ENCODE results near the gene DAD1.

DAD1 gene

DNA sequence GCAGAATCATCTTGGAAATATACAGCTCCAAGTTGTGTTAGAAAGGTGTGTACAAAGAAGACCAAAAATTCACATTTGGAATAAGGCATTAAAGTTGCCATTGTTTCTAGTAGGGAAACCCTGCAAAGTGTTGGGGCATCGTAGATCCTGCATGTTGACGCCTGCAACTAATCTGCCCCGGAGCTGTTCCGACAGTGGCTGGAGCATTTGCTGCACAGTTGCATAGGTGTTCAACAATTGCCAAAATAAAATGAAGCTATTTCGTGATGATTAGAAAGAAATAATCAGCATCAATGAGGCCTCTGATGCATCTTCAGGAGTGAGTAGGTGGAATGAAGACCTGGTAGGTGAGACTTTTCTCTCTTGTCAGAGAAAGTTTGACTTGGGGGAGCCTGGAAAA, 47.3 kb downstream of the DAD1 start:
- no peak for FAIRE-seq

DNA sequence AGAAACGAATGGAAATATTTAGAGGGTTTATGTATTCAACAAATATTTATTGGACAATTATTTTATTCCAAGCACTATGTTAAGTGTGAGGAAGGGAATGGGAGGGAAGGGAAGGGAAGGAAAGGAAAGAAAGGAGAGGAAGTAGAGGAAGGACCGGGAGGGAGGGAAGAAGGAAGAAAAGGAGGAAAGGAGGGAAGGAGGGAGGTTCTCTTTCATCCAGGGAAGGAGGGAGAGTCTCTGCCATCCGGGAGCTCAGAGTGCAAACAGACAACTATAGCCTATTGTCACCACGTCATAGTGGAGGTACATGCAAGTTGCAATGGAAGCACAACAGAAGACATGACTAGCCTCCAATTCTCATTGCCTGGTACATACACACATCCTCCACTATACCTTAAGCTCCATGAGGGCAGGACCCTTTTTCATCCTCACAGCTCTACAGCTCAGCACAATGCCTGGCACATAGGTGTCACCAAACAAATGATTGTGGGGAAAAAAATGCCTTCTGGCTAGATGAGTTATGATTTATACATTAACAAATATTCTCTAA, 48.1 kb downstream of the DAD1 start:
- no peak for FAIRE-seq
- DNase-seq (ENCODE audit: extremely low spot score, insufficient read length, low read depth): no peak

More for the DNA sequence above, 47.3 kb downstream of the DAD1 start:
- DNase-seq (ENCODE audit: extremely low spot score, insufficient read length, low read depth): no peak

DNA sequence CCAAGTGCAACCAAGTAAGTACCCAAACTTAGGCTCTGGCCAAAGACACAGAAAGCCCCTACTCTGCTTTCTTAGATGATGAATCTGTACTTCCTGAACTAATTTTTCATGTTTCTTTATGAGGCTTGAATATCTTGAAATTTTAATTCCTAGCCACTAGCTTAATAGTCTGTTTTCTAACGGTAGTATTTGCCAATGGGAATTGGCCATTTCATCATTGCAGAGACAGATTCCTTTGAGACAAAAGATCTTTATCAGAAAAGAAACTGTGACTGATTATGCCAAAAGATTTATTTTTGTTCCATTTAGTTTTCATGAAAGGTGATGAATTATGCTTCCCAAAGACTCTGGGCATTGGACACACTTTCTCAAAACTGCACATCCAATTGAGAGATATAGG, 48.7 kb downstream of the DAD1 start:
- DNase-seq (ENCODE audit: extremely low spot score, insufficient read length, low read depth) (no peak), FAIRE-seq (no peak)

DNA sequence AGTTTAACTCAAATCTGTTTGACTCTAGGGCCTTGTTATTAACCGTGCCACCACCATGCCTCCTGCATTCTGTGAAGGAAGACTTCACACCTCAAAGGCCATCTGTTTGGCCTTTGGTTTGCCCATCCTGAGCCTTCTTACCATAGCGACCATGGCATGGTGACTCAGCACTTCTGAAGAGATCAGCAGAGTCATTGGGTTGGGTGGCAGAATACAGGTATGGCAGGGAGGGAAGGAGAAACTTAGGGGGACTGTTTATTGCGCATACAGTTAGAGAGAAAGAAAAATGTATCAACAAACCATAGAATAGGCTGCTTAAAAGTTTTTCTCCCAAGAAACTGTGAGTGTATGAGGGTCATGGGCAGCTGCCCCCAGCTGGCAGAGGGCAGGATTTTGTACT, 49.2 kb downstream of the DAD1 start:
- DNase-seq (ENCODE audit: extremely low spot score, insufficient read length, low read depth): no peak
- FAIRE-seq: no peak

DNA sequence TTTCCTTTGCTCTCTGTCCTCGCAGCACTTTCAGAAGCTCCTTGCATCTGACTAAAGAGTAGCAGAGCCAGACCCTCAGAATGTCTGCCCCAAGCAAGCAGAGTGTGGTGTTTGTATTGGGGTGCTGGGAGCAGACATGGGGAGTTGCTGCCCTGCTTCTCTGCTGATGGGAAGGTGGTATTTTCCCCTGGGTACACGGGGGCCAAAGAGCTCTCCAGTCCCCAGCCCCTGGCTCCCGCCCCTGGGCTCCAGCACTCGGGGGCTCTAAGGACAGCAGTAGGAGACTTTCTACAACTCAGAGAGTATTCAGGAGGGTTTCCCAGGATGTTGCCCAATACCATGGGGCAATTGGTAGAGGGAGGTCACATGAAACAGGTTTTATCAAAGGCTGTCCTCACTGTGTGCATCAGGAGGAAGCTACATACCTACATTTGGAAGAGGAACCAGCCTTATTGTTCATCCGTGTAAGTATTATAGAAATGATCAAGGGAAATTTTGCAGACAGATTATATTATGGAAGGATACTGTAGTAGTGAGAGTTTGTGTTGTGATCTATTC, 50.3 kb downstream of the DAD1 start:
- DNase-seq (ENCODE audit: extremely low spot score, insufficient read length, low read depth) (no peak), FAIRE-seq (no peak)

DNA sequence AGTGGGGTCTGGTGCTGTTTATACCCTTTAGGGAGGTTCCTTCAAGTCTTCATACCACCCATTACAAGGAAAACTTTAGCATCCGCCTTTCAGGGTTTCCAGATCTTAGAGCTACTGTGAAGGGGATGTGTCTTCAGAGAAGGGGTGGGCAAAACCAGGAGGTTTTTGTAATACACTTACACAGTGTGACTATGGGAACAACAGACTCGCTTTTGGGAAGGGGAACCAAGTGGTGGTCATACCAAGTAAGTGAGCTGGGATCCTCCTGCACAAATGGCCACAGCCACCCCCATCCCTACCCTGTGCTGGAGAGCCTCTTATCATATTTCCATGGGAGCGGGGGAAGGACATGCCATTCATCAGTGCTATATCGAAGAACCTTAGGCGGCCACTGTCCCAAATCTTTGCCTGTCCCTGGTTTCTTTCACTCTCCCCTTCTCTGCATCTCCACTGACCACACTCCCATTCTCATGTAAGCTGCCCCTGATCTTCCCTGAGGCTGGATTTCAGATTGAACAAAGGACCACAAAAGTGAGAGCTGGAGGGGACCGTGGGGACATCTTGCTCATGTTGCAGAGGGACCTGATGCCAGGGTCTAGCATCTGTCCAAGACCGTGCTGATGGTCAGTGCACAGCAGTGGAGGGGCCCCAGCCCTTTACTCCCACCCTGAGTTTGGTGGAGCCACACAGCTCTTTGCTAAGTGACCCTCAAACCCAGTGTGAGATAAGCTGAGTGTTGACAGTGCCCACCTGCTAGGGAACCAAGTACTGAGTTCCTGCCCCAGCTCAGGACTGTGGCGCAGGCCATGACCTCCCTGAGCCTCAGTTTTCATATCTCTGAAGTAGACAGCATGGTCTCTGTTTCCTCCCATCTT, 51.4 kb downstream of the DAD1 start:
- DNase-seq (ENCODE audit: extremely low spot score, insufficient read length, low read depth) (no peak), FAIRE-seq (no peak)

DNA sequence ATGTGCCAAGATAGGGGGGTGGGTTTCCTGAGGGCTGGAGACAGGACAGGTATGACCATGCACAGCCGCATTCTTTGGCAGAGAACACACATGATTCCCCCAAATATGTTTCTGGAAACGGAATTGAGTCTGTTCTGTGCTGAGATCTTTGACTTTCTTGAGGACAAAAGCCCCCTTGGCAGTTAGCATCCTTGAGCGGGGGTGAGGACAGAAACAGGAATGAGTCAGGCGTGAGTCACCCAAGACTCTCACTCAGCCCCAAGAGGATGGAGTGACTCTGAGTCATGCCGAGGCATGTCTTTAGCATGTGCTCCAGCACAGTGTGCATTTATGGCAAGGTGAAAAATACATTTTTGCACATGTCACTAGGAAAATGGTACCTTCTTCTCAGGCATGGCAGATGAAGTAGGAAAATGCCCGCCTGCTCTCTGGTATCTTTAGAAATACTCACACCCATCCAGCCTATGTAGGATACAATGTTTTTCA, 52.1 kb downstream of the DAD1 start:
- DNase-seq (ENCODE audit: extremely low spot score, insufficient read length, low read depth) (no peak), FAIRE-seq (peak; percentile 97)

DNA sequence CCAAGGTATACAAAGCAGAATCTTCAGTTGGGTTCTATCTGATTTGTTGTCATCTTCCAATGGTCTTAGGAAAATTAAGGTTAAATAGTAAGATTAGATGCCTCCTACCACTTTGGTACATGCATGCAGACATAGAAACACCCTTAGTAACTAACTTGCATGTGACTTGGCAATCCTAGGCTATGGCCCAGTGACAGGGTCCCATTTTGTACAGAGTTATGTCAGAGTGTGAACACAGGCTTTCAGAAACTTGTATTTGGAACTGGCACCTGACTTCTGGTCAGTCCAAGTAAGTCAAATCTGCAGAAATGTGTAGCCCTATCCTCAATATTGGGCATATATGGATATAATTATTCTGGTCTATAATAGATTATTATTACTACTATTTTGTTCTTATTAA, 53.1 kb downstream of the DAD1 start:
- FAIRE-seq (peak; percentile 82), DNase-seq (ENCODE audit: extremely low spot score, insufficient read length, low read depth) (no peak)

DNA sequence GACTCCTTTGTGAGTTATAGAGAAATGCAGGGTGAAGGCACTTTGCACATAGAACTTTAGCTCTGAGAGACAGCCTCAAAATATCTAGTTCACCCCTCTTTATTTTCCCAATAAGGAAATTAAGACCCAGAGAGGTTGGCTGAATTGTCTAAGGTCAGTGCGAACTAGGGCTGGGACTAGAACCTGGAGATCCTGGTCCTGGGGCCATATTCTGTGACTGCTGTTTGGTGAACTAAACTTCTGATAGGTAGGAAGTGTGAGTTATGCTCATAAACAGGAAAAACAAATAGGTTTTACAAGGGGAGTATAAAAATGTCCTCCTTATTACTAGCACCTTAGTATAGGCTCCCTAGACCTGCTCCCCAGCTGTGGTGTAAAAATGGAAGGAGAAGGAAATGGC, 53.9 kb downstream of the DAD1 start:
- FAIRE-seq (peak; percentile 56), DNase-seq (ENCODE audit: extremely low spot score, insufficient read length, low read depth) (no peak)

DNA sequence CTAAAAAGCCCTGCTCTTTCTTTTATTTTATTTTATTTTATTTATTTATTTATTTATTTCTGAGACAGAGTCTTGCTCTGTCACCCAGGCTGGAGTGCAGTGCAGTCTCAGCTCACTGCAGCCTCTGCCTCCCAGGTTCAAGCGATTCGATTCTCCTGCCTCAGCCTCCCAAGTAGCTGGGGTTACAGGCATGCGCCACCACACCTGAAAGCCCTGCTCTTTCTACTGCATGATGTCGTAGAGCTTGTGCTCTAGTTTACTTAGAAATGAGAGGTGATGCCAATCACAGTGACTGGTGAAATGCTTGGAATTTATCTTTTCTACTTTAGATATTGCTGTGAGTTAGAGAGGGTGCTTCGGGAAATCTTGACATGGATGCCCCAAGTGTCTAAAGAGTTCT, 54.5 kb downstream of the DAD1 start:
- FAIRE-seq (peak; percentile 9), DNase-seq (ENCODE audit: extremely low spot score, insufficient read length, low read depth) (no peak)

DNA sequence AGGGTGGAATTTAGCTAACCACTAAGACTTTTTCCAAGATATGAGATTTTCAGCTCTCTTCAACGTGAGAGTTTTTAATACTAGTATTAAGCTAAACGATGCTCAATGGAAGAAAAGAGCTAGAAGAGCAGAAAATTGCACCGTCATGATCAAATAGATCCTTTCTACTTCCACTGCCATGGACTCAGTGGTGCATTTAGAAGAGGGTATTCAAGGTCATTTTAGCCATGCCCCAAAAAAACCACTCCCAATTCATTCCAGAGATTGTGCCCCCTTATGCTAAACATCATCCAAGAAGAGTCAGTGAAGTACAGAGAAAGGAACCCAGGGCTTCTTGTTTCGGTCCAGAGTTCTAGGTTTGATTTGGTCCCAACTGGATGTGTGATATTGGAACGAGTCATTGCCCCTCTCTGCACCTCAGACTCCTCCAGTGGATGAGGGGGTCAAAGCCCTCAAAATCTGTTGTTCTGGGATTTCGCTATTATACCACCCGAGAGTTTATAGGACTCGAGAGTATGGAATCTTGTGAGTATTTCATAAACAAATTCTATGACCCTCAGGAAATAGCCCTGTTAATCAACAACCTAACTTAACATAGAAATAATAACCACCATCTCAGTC, 55.2 kb downstream of the DAD1 start:
- FAIRE-seq: peak; percentile 73
- DNase-seq (ENCODE audit: extremely low spot score, insufficient read length, low read depth): no peak

DNA sequence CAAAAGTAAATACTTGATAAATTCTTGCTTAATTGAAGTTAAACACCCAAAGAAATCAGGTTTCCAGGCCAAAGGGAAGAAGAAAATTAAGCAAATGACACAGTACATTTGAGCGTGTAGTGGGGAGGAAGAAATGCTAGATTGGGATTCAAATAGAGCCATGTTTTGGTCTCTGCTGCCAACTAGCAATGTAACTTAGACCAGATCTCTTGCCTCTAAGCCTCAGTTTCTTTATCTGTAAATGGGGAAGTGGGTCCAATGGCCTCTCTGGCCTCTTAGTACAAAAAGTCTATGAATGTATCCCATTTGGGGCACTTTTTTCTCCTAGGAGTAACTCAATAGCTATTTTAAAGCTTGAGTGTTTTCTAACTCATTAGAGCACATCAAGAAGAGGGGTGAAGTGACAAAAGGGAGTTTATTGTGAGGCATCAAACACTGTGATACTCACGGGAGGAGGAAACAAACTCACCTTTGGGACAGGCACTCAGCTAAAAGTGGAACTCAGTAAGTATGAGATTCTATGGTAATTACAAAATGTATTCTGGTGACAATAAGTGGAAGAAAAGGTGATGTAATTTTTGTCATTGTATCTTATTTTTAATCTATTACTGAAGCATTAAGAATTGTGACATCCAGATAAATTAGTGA, 55.8 kb downstream of the DAD1 start:
- no peak for FAIRE-seq

DNA sequence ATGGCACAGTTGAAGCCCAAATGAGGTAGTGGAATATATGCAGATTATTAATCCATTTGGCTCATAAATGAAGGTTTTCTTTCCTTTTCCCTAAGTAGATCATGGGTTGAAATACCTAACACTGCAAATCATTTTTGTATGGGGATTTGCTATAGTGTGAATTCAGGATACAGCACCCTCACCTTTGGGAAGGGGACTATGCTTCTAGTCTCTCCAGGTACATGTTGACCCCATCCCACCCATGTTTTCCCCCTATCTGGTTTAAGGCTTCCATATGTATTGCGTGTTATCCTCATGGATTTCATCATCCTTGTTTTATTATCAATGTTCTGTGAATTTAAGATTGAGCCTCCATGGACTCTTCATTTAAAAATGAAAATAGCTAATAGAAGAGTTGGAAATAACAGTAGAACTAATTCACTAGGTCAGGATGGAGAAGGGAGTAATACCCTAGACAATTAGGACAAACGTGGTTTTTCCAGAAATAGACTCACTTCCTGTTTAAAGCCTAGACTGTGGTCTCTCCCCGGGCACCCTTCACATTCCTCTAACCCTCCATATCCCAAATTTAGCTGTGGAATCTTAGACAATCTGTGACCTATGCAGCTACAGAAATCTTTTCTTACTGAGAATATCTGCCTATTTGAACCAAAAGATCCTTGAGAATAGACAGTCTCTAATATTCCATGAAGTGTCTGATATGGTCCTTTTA, 56.5 kb downstream of the DAD1 start:
- FAIRE-seq: no peak
- no peak for DNase-seq (ENCODE audit: extremely low spot score, insufficient read length, low read depth)

More for the DNA sequence above, 55.8 kb downstream of the DAD1 start:
- no peak for DNase-seq (ENCODE audit: extremely low spot score, insufficient read length, low read depth)

DNA sequence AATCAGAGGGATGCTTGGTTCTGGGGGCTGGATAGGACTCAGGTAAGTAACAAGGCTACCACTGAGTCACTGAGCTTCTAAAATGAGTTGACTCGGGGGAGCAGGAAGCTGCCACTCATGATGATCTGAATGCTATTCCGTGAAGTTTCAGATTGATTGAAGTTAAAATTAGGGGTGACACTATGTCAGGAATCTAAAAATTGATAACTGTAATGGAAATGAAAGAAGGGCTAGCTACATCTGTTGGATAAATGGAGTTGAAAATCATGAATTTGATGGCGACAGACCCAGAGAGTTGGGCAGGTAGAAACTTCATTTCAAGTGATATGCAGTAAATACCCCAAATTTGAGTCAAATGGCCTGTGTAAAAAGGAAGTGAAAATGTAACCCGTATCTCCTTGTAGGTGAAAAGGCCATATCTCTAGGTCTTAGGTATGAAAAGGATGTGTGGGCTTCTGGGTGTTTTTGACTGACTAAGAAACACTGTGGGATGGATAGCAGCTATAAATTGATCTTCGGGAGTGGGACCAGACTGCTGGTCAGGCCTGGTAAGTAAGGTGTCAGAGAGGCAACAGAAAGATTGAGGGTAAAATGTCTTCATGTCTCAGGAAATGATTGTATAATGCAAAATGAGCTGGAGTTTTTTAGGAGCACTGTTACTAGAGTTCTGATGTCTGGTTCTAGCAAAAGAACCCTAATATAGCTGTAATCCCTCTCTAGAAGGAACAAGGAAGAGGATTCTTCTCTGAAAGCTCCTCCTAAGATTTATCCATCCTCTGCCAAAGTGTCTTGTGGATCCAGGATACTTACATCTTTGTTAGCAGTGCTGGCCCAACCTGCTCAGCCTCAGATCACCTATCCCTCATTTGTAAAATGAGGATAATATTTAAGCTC, 57.3 kb downstream of the DAD1 start:
- FAIRE-seq: peak; percentile 99
- no peak for DNase-seq (ENCODE audit: extremely low spot score, insufficient read length, low read depth)

DNA sequence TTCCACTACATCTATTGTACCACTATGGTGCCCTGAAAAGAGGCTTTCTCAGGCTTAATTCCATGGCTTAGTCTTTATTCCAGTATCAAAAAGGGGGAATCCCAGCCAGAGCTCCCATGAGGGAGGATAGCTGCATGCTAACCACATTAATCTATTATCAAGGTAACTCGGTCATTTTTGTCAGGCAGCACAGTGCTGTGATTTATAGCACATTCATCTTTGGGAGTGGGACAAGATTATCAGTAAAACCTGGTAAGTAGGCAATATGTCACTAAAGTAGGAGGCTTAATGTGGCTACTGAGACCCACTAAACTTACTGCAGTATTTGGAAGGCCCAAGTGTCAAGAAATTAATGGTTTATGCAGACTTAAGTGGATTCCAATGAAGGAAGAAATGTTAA, 58.9 kb downstream of the DAD1 start:
- FAIRE-seq: no peak
- DNase-seq (ENCODE audit: extremely low spot score, insufficient read length, low read depth): no peak

DNA sequence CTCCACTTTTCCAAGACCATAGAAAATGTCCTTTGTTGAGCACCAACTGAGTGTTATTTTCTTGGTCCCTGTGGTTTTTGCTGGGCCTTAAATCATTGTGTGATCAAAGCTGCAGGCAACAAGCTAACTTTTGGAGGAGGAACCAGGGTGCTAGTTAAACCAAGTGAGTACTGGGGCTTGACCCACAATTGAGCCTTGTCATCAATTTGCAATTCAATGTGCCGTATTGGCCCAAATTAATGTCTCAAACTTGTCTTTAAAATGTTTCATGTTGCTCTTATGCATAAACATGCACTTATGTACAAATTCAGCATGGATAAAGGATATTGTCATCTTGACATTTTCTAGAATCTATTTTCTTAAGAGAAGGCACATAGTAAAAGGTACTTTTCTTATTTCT, 62.3 kb downstream of the DAD1 start:
- FAIRE-seq (peak; percentile 47), DNase-seq (ENCODE audit: extremely low spot score, insufficient read length, low read depth) (no peak)

DNA sequence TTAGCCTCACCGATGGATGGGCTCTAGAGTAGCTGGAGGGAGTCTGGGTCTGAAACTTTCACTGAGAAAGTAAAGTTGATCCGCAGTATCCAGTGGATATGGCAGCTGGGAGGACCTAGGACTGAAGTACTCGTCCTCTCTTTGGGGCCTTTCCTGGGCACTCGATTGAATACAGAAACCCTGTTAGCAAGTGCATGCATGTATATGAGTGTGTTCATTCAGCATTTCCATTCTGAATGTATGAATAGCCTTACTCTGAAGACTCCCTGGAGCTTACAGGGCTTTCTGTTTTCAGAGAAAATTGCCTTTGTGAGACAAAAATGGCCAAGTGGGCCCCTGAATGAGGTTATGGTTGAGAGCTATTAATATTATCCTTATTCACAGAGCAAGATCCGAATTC, 62.8 kb downstream of the DAD1 start:
- FAIRE-seq (no peak), DNase-seq (ENCODE audit: extremely low spot score, insufficient read length, low read depth) (no peak)

DNA sequence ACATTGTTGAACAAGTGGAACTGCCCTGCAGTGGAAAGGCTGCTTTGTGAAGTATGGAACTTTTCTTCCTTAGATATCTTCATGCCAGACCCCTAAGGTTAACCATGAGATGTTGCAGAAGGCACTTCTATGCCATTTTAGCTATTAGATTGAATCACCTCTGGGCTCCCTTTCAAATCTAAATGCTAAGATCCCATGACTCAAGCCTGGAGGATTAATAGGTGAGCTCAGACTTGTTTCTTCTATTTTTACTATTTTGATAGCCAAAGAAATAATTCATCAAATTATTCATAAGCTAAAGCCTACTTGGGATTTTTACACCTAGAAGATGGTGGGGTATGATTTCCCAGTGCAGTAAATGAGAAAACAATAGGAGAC, 64.3 kb downstream of the DAD1 start:
- FAIRE-seq: no peak
- DNase-seq (ENCODE audit: extremely low spot score, insufficient read length, low read depth): no peak

Data from GM18507 (cell line).